GM12892 (cell line): ENCODE measurements around the gene GRID1.

Source experiments
- DNase-seq: peaks from one replicate; pipeline ENCODE4 v3.0.0; 2011; ENCODE audit not compliant: insufficient read length
- FAIRE-seq: peaks from 2 replicates; lab custom pipeline; 2011; peaks lifted over from hg19 to GRCh38; lab: Jason Lieb, UNC
- POLR2A ChIP-seq: IDR thresholded peaks from 2 replicates; pipeline ENCODE4 v1.6.1; 2011; ENCODE audit warnings: low read depth, low read length, control low read depth
- POLR2AphosphoS5 ChIP-seq: IDR thresholded peaks from 2 replicates; pipeline ENCODE4 v1.6.1; 2011; ENCODE audit warnings: low read depth, low read length, control low read depth
- TAF1 ChIP-seq: IDR thresholded peaks from 2 replicates; pipeline ENCODE4 v1.6.1; 2011; ENCODE audit warnings: low read depth, mild to moderate bottlenecking, control low read depth, low read length, borderline replicate concordance

The GRID1 gene

GRCh38 chr10:85611093-85611740 lies 755.4 kb downstream of the GRID1 start:
- DNase-seq: no peak
- no peak for FAIRE-seq
- TF ChIP-seq POLR2AphosphoS5 (no peak), TAF1 (no peak), POLR2A (no peak)

DNA sequence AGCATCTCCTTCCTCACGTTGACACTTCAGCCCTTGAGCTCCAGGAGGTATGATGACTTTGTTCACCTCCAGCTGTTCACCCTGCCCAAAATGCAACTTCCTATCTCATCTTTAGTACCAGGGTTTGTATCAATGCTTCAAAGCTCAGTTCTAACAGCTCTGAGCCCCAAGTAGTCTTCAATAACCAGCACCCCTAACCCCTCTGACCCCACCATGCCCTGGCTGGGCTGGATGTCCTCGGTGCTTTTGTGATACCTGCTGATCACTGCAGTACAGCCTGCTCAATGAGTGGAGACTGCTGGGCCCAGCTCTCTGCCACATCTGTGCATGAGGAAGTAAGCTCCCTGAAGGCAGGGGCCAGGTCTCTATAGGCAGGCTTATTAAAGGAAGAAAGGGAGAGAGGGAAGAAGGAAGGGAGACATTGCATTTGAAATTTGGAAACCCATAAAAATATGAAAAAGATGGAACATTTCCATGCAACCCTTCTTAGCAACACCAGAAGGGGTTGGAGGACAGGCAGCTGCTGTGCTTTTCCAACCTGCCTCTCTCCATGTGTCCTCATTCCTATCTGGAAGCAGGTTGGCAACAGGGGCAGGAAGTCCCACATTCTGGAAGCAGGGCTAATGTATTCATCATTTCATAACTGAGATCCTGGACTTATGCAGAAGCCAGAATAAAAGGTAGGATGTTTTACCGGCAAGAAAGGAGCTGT lies 756.1 kb downstream of the GRID1 start:
- FAIRE-seq: no peak
- DNase-seq: no peak
- TF ChIP-seq POLR2AphosphoS5 (no peak), TAF1 (no peak), POLR2A (no peak)

DNA sequence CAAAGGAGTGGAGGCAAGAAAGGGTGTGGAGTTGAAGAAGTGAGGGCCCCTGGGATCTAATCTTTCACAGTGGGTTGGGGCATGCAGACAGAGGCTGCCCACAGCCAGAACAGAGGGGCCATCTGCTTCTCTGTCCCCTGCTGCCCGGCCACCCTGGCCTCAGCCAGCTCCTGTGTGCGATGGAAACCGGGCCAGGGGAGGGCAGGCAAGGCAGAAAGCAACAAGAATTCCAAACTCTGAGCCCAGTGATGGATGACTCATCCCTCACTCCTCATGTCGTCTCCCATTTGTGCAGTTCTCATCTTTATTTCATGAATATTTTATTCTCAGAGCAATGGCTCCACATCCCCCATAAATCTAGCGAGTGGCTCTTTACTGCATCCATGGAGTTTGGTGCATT lies 757.1 kb downstream of the GRID1 start:
- FAIRE-seq (no peak), DNase-seq (no peak)
- TF ChIP-seq POLR2A (no peak), POLR2AphosphoS5 (no peak), TAF1 (no peak)

GRCh38 chr10:85608706-85609105 lies 757.9 kb downstream of the GRID1 start:
- FAIRE-seq (no peak), DNase-seq (no peak)
- no peak for TF ChIP-seq TAF1
- no peak for TF ChIP-seq POLR2AphosphoS5
- no peak for TF ChIP-seq POLR2A

- DNase-seq: no peak
- FAIRE-seq: no peak
- TF ChIP-seq POLR2A (no peak), POLR2AphosphoS5 (no peak), TAF1 (no peak)
Observed at GRCh38 chr10:85607043-85607695, 759.4 kb downstream of the GRID1 start.

DNA sequence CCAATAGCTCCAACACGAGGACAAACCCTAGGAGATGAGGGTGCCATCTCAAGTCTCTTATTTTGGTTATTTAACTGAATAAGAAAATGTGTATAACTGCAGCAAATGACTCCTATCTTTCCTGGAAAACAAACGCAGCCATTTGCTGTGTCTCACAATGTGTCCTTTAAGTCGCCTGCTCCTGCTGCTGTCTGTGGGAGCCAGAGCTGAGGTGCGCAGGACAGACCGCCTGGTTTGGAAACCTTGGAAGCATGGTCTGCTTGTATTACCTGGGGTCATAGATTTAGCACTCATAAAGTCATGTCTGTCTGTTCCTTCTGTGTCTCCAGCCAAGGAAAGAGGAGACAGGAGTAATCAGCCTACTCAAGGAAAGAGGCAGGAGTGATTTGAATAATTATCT lies 760.2 kb downstream of the GRID1 start:
- FAIRE-seq: no peak
- no peak for DNase-seq
- TF ChIP-seq POLR2AphosphoS5: no peak
- TF ChIP-seq POLR2A: no peak
- TF ChIP-seq TAF1: no peak

DNA sequence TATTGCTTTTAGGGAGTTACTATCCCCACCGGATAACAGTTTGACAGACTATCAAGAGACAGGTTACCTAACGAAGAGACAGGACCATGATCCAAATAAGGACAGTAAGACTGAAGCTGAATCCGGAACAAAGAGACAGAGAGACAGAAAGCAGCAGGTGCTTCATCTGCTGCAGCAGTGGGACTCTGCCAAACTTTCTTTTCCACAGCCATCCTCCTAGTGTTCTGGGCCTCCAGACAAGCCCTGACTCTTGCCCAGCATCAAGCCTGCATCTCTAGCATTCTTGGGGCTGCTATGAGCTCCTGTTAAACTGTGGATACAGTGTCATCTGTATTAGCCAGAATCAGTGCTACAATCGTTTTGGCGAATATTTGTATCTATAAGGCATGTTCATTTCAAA lies 761.7 kb downstream of the GRID1 start:
- DNase-seq (no peak), FAIRE-seq (no peak)
- TF ChIP-seq POLR2A (no peak), POLR2AphosphoS5 (no peak), TAF1 (no peak)

GRCh38 chr10:85604136-85604725 lies 762.4 kb downstream of the GRID1 start:
- TF ChIP-seq POLR2AphosphoS5 (no peak), POLR2A (no peak), TAF1 (no peak)
- no peak for DNase-seq
- no peak for FAIRE-seq

DNA sequence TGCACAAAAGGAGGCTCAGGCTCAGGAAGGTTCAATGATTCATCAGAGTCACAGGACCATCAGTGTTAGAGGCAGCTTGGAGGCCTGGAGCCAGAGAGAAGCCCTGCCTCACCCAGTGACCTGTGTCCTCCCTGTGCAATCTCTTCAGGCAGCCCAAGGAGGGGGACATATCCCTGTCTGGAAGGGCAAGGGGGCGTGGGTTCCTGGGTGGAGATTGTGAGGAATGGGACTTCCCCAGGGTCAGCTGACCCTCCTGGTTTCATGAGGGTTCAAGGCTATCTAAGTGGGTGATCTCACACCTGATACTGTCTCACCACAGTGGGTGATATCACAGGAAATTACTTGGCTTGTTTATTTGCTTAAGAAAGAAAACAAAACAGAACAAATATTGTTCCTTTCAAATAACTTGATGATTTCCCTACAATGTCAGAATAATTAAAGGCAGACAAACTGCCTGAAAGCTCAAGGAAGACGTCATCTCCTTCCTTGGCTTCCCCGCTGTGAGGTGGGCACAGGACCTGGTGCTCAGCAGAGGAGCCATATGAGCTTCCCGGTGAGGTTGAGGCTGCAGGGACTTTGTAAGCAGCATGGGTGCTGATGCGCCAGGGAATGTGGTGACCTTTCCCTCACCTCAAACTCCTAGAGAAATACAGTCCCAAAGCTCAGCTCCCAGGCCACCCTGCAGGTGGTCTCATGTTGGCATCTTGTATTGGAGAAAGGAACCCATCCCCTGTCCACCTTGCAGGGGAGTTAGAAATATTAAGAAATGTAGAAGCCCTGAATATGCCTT lies 763.2 kb downstream of the GRID1 start:
- TF ChIP-seq TAF1 (no peak), POLR2A (no peak), POLR2AphosphoS5 (no peak)
- FAIRE-seq: no peak
- no peak for DNase-seq

GRCh38 chr10:85602713-85603112 lies 763.9 kb downstream of the GRID1 start:
- FAIRE-seq: no peak
- DNase-seq: no peak
- TF ChIP-seq POLR2AphosphoS5: no peak
- no peak for TF ChIP-seq POLR2A
- no peak for TF ChIP-seq TAF1

DNA sequence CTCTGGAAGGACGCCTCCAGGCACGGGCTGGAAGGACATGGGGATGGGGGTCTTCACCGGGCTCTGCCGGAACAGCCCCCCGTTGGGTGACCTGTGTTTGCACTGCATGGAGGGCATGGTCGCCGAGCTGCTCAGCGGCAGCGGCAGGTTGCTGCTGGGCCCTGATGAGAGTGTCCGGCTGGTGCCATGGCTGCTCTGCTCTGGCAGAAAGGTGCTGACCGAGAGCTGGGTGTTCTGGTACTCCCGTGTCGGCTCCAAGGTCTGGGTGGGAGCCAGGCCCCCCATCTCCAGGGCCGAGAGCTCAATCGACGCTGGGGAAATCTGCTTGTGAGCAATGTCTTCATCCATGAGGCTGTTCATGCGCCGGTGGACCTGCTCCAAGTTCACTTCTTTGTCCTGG lies 764.3 kb downstream of the GRID1 start:
- TF ChIP-seq POLR2A (no peak), POLR2AphosphoS5 (no peak), TAF1 (no peak)
- DNase-seq: no peak
- no peak for FAIRE-seq

DNA sequence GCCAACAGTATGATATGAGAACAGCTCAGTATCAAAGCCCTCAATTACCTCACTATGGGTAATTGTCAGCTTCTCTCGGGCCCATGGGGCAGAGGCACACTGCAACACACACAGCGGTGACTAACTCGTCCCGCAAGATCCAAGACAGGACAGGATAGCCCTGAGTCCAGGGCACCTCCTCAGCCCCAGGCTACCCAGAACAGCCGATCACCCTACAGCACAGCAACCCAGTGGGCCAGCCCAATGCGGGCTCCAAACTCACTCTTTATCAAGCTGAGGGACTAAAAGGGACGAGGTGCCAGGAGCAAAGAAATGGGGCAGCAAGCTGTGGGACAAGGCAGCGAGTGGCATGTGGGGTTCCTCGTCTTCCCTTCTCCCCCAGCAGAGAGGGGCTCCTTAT lies 765.1 kb downstream of the GRID1 start:
- FAIRE-seq: no peak
- TF ChIP-seq TAF1 (no peak), POLR2AphosphoS5 (no peak)

More for the DNA sequence above, 765.1 kb downstream of the GRID1 start:
- no peak for DNase-seq
